Stimulated activated memory B cell treated with anti-CD40 and anti-IgM and Interleukin-4, amounts not matched to agents 10 μg/mL and 1 μg/mL and 100 μg/mL, for 72 hours (primary cell): ENCODE measurements around the gene COL18A1.
A peak's percentile ranks its signal among the peaks of the same experiment; 100 is the strongest.

Source experiments
- ATAC-seq: fragments of 150-1000 bp; cut with Tn5 transposase; 2 replicates; pipeline ENCODE4 v1.10.0; 2021
- H3K27ac Mint-ChIP-seq: one replicate; pipeline ENCODE4 v1.8.0; 2022; ENCODE audit warnings: mild to moderate bottlenecking, mixed read lengths
- H3K27me3 Mint-ChIP-seq: one replicate; pipeline ENCODE4 v1.8.0; 2022; ENCODE audit warnings: mixed read lengths
- H3K36me3 Mint-ChIP-seq: one replicate; pipeline ENCODE4 v1.8.0; 2022; ENCODE audit warnings: mixed read lengths
- H3K4me1 Mint-ChIP-seq: one replicate; pipeline ENCODE4 v1.8.0; 2022; ENCODE audit warnings: mixed read lengths
- H3K4me3 Mint-ChIP-seq: one replicate; pipeline ENCODE4 v1.8.0; 2022; ENCODE audit warnings: mild to moderate bottlenecking, moderate library complexity, mixed read lengths
- H3K9me3 Mint-ChIP-seq: one replicate; pipeline ENCODE4 v1.8.0; 2022; ENCODE audit warnings: mixed read lengths

Gene COL18A1

GRCh38 chr21:45397381-45397780 lies 7.6 kb upstream of the COL18A1 start:
- H3K4me1 Mint-ChIP-seq, result no peaks in the 10 kb centered on the region
- H3K27ac Mint-ChIP-seq, result no peak overlapping the region
- H3K27me3 Mint-ChIP-seq, result peaks cover 39% of the 10 kb centered on the region
- peaks cover 7% of the 10 kb centered on the region for H3K36me3 Mint-ChIP-seq
- no peak for ATAC-seq
- H3K4me3 Mint-ChIP-seq, result no peak overlapping the region
- H3K9me3 Mint-ChIP-seq, result peaks cover 6% of the 10 kb centered on the region

- H3K4me1 Mint-ChIP-seq, result peaks cover 10% of the 10 kb centered on the region
- no peak for ATAC-seq
- peaks cover 62% of the 10 kb centered on the region for H3K27me3 Mint-ChIP-seq
- peaks cover 6% of the 10 kb centered on the region for H3K9me3 Mint-ChIP-seq
- H3K27ac Mint-ChIP-seq, result no peak overlapping the region
- H3K36me3 Mint-ChIP-seq, result peaks cover 7% of the 10 kb centered on the region
- H3K4me3 Mint-ChIP-seq, result no peak overlapping the region
Measured at GRCh38 chr21:45401054-45401518, 3.9 kb upstream of the COL18A1 start.

GRCh38 chr21:45401916-45402900 lies 2.8 kb upstream of the COL18A1 start:
- H3K27me3 Mint-ChIP-seq, result peaks cover 74% of the 10 kb centered on the region
- peaks cover 16% of the 10 kb centered on the region for H3K4me1 Mint-ChIP-seq
- H3K27ac Mint-ChIP-seq, result no peak overlapping the region
- H3K9me3 Mint-ChIP-seq, result peaks cover 6% of the 10 kb centered on the region
- ATAC-seq, result no peak
- H3K4me3 Mint-ChIP-seq, result no peak overlapping the region
- H3K36me3 Mint-ChIP-seq, result peaks cover 7% of the 10 kb centered on the region

GRCh38 chr21:45403133-45403824 lies 1.7 kb upstream of the COL18A1 start:
- H3K36me3 Mint-ChIP-seq, result peaks cover 7% of the 10 kb centered on the region
- peaks cover 84% of the 10 kb centered on the region for H3K27me3 Mint-ChIP-seq
- peaks cover 16% of the 10 kb centered on the region for H3K4me1 Mint-ChIP-seq
- ATAC-seq, result no peak
- H3K9me3 Mint-ChIP-seq, result peaks cover 6% of the 10 kb centered on the region
- H3K4me3 Mint-ChIP-seq, result peak overlapping the region; percentile 60
- H3K27ac Mint-ChIP-seq, result no peak overlapping the region

GRCh38 chr21:45403825-45404729 lies 888 bp upstream of the COL18A1 start:
- Mint-ChIP-seq H3K4me3 (peak overlapping the region; percentile 60), H3K4me1 (peaks cover 16% of the 10 kb centered on the region), H3K27ac (no peak overlapping the region), H3K9me3 (peaks cover 6% of the 10 kb centered on the region), H3K36me3 (peaks cover 7% of the 10 kb centered on the region), H3K27me3 (peaks cover 85% of the 10 kb centered on the region)
- peak; percentile 32 for ATAC-seq

GRCh38 chr21:45405271-45405818 lies 380 bp downstream of the COL18A1 start:
- Mint-ChIP-seq H3K9me3 (peaks cover 6% of the 10 kb centered on the region), H3K36me3 (peaks cover 7% of the 10 kb centered on the region), H3K27me3 (peaks cover 86% of the 10 kb centered on the region), H3K27ac (no peak overlapping the region), H3K4me3 (no peak overlapping the region), H3K4me1 (peaks cover 16% of the 10 kb centered on the region)
- ATAC-seq, result peak; percentile 25

- Mint-ChIP-seq H3K36me3 (peaks cover 5% of the 10 kb centered on the region), H3K4me1 (peaks cover 16% of the 10 kb centered on the region), H3K9me3 (peaks cover 5% of the 10 kb centered on the region), H3K27me3 (peaks cover 86% of the 10 kb centered on the region), H3K27ac (no peak overlapping the region), H3K4me3 (peak overlapping the region; percentile 24)
- ATAC-seq, result no peak
Measured at GRCh38 chr21:45405819-45406762, 1.1 kb downstream of the COL18A1 start.

GRCh38 chr21:45406801-45407628 lies 2.0 kb downstream of the COL18A1 start:
- H3K36me3 Mint-ChIP-seq, result no peaks in the 10 kb centered on the region
- no peaks in the 10 kb centered on the region for H3K9me3 Mint-ChIP-seq
- no peak overlapping the region for H3K4me3 Mint-ChIP-seq
- H3K4me1 Mint-ChIP-seq, result peaks cover 16% of the 10 kb centered on the region
- no peak for ATAC-seq
- peaks cover 82% of the 10 kb centered on the region for H3K27me3 Mint-ChIP-seq
- no peak overlapping the region for H3K27ac Mint-ChIP-seq

- H3K9me3 Mint-ChIP-seq, result no peaks in the 10 kb centered on the region
- no peak for ATAC-seq
Measured at GRCh38 chr21:45407629-45408247, 2.8 kb downstream of the COL18A1 start.

GRCh38 chr21:45408271-45408791 lies 3.4 kb downstream of the COL18A1 start:
- H3K27me3 Mint-ChIP-seq, result peaks cover 79% of the 10 kb centered on the region
- H3K36me3 Mint-ChIP-seq, result no peaks in the 10 kb centered on the region
- ATAC-seq, result no peak
- H3K4me3 Mint-ChIP-seq, result no peak overlapping the region
- no peak overlapping the region for H3K27ac Mint-ChIP-seq
- peaks cover 16% of the 10 kb centered on the region for H3K4me1 Mint-ChIP-seq
- H3K9me3 Mint-ChIP-seq, result no peaks in the 10 kb centered on the region

More at GRCh38 chr21:45407629-45408247, 2.8 kb downstream of the COL18A1 start:
- Mint-ChIP-seq H3K27me3 (peaks cover 82% of the 10 kb centered on the region), H3K4me1 (peaks cover 16% of the 10 kb centered on the region), H3K36me3 (no peaks in the 10 kb centered on the region), H3K4me3 (no peak overlapping the region), H3K27ac (no peak overlapping the region)

GRCh38 chr21:45408801-45409261 lies 3.9 kb downstream of the COL18A1 start:
- no peaks in the 10 kb centered on the region for H3K36me3 Mint-ChIP-seq
- H3K27me3 Mint-ChIP-seq, result peaks cover 75% of the 10 kb centered on the region
- no peak overlapping the region for H3K4me3 Mint-ChIP-seq
- H3K9me3 Mint-ChIP-seq, result no peaks in the 10 kb centered on the region
- H3K4me1 Mint-ChIP-seq, result peaks cover 13% of the 10 kb centered on the region
- no peak overlapping the region for H3K27ac Mint-ChIP-seq
- no peak for ATAC-seq

- H3K4me3 Mint-ChIP-seq, result no peak overlapping the region
- no peak for ATAC-seq
- H3K27ac Mint-ChIP-seq, result no peak overlapping the region
- peaks cover 75% of the 10 kb centered on the region for H3K27me3 Mint-ChIP-seq
- no peaks in the 10 kb centered on the region for H3K36me3 Mint-ChIP-seq
- H3K4me1 Mint-ChIP-seq, result peaks cover 7% of the 10 kb centered on the region
- no peaks in the 10 kb centered on the region for H3K9me3 Mint-ChIP-seq
Measured at GRCh38 chr21:45409466-45410150, 4.6 kb downstream of the COL18A1 start.
